ENCODE measurements around the gene TFF2.

TFF2 gene

GRCh38 chr21:42395302-42395701 lies 44.5 kb upstream of the TFF2 start:
- no peak for TF ChIP-seq CTCF (IDR thresholded peaks at IDR 0.05; ENCODE audit: low read length, missing control alignments)
- DNase-seq (ENCODE audit: low read depth): no peak
- H3K4me3 ChIP-seq (replicated peaks; ENCODE audit: low read depth, low read length): no peak overlapping the region

- no peak for DNase-seq (ENCODE audit: low read depth)
- H3K4me3 ChIP-seq (replicated peaks; ENCODE audit: low read depth, low read length): no peak overlapping the region
- no peak for TF ChIP-seq CTCF (IDR thresholded peaks at IDR 0.05; ENCODE audit: low read length, missing control alignments)
Observed at GRCh38 chr21:42393443-42393950, 42.7 kb upstream of the TFF2 start.

GRCh38 chr21:42392731-42393442 lies 42.1 kb upstream of the TFF2 start:
- TF ChIP-seq CTCF (IDR thresholded peaks at IDR 0.05; ENCODE audit: low read length, missing control alignments): no peak
- no peak for DNase-seq (ENCODE audit: low read depth)
- H3K4me3 ChIP-seq (replicated peaks; ENCODE audit: low read depth, low read length): no peak overlapping the region

GRCh38 chr21:42391297-42391696 lies 40.5 kb upstream of the TFF2 start:
- no peak for TF ChIP-seq CTCF (IDR thresholded peaks at IDR 0.05; ENCODE audit: low read length, missing control alignments)
- DNase-seq (ENCODE audit: low read depth): no peak
- no peak overlapping the region for H3K4me3 ChIP-seq (replicated peaks; ENCODE audit: low read depth, low read length)

GRCh38 chr21:42390696-42391095 lies 39.9 kb upstream of the TFF2 start:
- no peak for DNase-seq (ENCODE audit: low read depth)
- H3K4me3 ChIP-seq (replicated peaks; ENCODE audit: low read depth, low read length): no peak overlapping the region
- no peak for TF ChIP-seq CTCF (IDR thresholded peaks at IDR 0.05; ENCODE audit: low read length, missing control alignments)

- no peak for DNase-seq (ENCODE audit: low read depth)
- no peak for TF ChIP-seq CTCF (IDR thresholded peaks at IDR 0.05; ENCODE audit: low read length, missing control alignments)
- H3K4me3 ChIP-seq (replicated peaks; ENCODE audit: low read depth, low read length): no peak overlapping the region
Observed at GRCh38 chr21:42390193-42390592, 39.4 kb upstream of the TFF2 start.

GRCh38 chr21:42389449-42389835 lies 38.6 kb upstream of the TFF2 start:
- DNase-seq (ENCODE audit: low read depth): no peak
- TF ChIP-seq CTCF (IDR thresholded peaks at IDR 0.05; ENCODE audit: low read length, missing control alignments): no peak
- no peak overlapping the region for H3K4me3 ChIP-seq (replicated peaks; ENCODE audit: low read depth, low read length)
